ENCODE results near the gene PNLIP. TPM values are rescaled to one million over a fixed set of nuclear protein-coding genes. Genes with fewer than 3 reads are reported as not detected.

PNLIP gene
- total and polyA plus RNA-seq, 2 experiments from 2014 or later = not detected

DNA sequence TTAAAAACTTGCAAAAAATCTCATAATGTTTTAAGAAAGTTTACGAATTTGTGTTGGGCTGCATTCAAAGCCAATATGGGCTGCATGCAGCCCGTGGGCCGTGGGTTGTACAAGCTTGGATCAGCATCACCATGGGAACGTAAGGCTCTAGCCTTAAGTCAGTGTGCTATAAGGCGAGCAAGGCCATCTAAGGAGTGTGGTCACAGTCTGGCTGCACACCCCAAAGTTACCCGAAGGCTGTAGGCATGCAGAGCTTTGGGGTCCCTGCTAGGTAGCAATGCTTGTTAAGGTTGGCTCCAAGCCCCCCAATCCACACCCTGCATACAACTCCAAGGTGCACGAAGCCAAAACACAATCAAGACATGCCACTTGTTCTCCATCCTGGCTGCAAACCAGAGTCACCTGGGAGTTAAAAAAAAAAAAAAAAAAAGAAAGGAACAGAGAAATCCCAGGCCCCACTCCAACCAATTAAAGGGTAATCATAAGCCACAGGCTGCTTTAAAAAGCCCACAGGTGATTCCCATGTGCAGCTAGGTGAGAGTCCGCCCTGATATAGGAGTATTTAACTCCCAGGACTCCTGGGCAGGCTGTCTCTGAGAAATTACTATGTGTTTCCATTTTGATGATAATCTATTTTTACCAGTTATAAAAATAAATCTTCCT, 66.5 kb downstream of the PNLIP start:
- H3K9ac ChIP-seq = no peak overlapping the region
- TF ChIP-seq EZH2phosphoT487 (IDR thresholded peaks at IDR 0.05; ENCODE audit: insufficient read depth, low read depth) = no peak
- no peak for TF ChIP-seq EZH2 (IDR thresholded peaks at IDR 0.05; ENCODE audit: insufficient read depth, poor library complexity, severe bottlenecking)
- H2AFZ ChIP-seq = no peak overlapping the region
- no peak overlapping the region for H3K4me3 ChIP-seq
- H4K20me1 ChIP-seq (ENCODE audit: insufficient read depth) = no peaks in the 10 kb centered on the region
- no peak overlapping the region for H3K4me2 ChIP-seq (ENCODE audit: unreplicated experiment)
- H3K9me3 ChIP-seq (ENCODE audit: low read depth) = no peaks in the 10 kb centered on the region
- H3K27me3 ChIP-seq (replicated peaks; ENCODE audit: insufficient read depth) = peaks cover 8% of the 10 kb centered on the region; the same call in 1 of the 2 replicates
- no peaks in the 10 kb centered on the region for H3K4me1 ChIP-seq (ENCODE audit: insufficient read depth)
- no peak overlapping the region for H3K27ac ChIP-seq
- in situ Hi-C loops (cut with MboI) = no loop called here
- H3F3A ChIP-seq (ENCODE audit: insufficient read depth) = no peaks in the 10 kb centered on the region
- no peaks in the 10 kb centered on the region for H3K79me2 ChIP-seq (ENCODE audit: insufficient read depth)
- WGBS, 2 experiments (ENCODE audit: low coverage in 1 of 2, low lambda C conversion rate in 2 of 2, missing lambda C conversion rate in 2 of 2) = 29 to 33% methylated on average over 8 of the region's 8 CpGs
- no peak for DNase-seq
- no peaks in the 10 kb centered on the region for H3K9me2 ChIP-seq (ENCODE audit: insufficient read depth)
- H3K36me3 ChIP-seq (ENCODE audit: low read depth) = no peaks in the 10 kb centered on the region

DNA sequence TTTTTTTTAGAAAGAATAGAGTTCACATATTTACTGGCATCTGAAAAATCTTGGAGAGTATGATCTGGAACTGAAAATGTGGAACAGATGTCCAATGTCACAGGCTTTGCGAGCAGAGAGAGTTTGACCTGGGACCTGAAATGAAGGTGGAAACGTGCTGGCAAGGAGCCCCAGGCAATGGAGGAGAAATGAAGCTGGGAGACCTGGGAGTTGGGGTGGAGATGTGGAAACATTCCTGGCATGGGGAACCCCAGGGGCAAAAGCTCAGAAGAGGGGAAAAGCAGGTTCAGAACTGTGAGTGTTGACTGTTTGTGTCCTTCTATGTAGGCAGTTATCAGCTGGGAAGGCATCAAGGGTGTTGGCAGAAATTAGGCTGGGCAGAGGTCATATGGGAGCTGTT, 67.7 kb downstream of the PNLIP start:
- TF ChIP-seq EZH2 (IDR thresholded peaks at IDR 0.05; ENCODE audit: insufficient read depth, poor library complexity, severe bottlenecking) (no peak), EZH2phosphoT487 (IDR thresholded peaks at IDR 0.05; ENCODE audit: insufficient read depth, low read depth) (no peak)
- Histone ChIP-seq H3K36me3 (ENCODE audit: low read depth) (no peaks in the 10 kb centered on the region), H3K27ac (no peak overlapping the region), H3K4me1 (ENCODE audit: insufficient read depth) (no peaks in the 10 kb centered on the region), H3K27me3 (replicated peaks; ENCODE audit: insufficient read depth) (peaks cover 5% of the 10 kb centered on the region; the same call in 1 of the 2 replicates), H3K9me3 (ENCODE audit: low read depth) (no peaks in the 10 kb centered on the region), H3F3A (ENCODE audit: insufficient read depth) (no peaks in the 10 kb centered on the region), H3K9me2 (ENCODE audit: insufficient read depth) (no peaks in the 10 kb centered on the region), H4K20me1 (ENCODE audit: insufficient read depth) (no peaks in the 10 kb centered on the region), H3K79me2 (ENCODE audit: insufficient read depth) (no peaks in the 10 kb centered on the region), H3K4me3 (no peak overlapping the region), H3K9ac (no peak overlapping the region), H2AFZ (no peak overlapping the region), H3K4me2 (ENCODE audit: unreplicated experiment) (no peak overlapping the region)
- no peak for DNase-seq
- WGBS, 2 experiments (ENCODE audit: low coverage in 1 of 2, low lambda C conversion rate in 2 of 2, missing lambda C conversion rate in 2 of 2) = 4 to 7% methylated on average over 2 of the region's 2 CpGs
- in situ Hi-C loops (cut with MboI) = no loop called here

DNA sequence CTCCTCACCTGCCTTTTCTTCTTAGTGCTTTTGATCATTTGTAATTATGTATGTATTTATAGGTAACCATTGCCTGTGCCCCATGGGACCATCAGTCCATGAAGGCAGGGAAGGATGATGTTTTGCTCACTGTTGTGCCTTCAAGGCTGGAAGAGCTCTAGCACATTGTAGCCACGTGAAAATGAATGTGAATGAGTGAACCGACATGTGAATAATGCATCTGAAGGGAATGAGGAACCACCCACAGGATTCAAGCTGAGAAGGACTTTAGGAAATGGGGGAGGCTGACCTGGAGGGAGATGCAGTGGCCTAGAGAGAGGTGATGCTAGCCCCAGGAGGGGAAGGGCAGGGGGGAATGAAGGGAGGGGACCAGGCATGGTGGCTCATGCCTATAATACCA, 69.1 kb downstream of the PNLIP start:
- Histone ChIP-seq H3K4me2 (ENCODE audit: unreplicated experiment) (no peak overlapping the region), H3K4me1 (ENCODE audit: insufficient read depth) (no peaks in the 10 kb centered on the region), H3K79me2 (ENCODE audit: insufficient read depth) (no peaks in the 10 kb centered on the region), H3K27me3 (replicated peaks; ENCODE audit: insufficient read depth) (peaks cover 5% of the 10 kb centered on the region; the same call in 1 of the 2 replicates), H4K20me1 (ENCODE audit: insufficient read depth) (no peaks in the 10 kb centered on the region), H3F3A (ENCODE audit: insufficient read depth) (no peaks in the 10 kb centered on the region), H3K4me3 (no peak overlapping the region), H3K27ac (no peak overlapping the region), H3K36me3 (ENCODE audit: low read depth) (no peaks in the 10 kb centered on the region), H3K9ac (no peak overlapping the region), H2AFZ (no peak overlapping the region), H3K9me2 (ENCODE audit: insufficient read depth) (no peaks in the 10 kb centered on the region), H3K9me3 (ENCODE audit: low read depth) (no peaks in the 10 kb centered on the region)
- no peak for DNase-seq
- in situ Hi-C loops (cut with MboI) = no loop called here
- TF ChIP-seq EZH2 (IDR thresholded peaks at IDR 0.05; ENCODE audit: insufficient read depth, poor library complexity, severe bottlenecking) (no peak), EZH2phosphoT487 (IDR thresholded peaks at IDR 0.05; ENCODE audit: insufficient read depth, low read depth) (no peak)
- WGBS, 2 experiments (ENCODE audit: low coverage in 1 of 2, low lambda C conversion rate in 2 of 2, missing lambda C conversion rate in 2 of 2) = 23 to 26% methylated on average over 2 of the region's 2 CpGs

DNA sequence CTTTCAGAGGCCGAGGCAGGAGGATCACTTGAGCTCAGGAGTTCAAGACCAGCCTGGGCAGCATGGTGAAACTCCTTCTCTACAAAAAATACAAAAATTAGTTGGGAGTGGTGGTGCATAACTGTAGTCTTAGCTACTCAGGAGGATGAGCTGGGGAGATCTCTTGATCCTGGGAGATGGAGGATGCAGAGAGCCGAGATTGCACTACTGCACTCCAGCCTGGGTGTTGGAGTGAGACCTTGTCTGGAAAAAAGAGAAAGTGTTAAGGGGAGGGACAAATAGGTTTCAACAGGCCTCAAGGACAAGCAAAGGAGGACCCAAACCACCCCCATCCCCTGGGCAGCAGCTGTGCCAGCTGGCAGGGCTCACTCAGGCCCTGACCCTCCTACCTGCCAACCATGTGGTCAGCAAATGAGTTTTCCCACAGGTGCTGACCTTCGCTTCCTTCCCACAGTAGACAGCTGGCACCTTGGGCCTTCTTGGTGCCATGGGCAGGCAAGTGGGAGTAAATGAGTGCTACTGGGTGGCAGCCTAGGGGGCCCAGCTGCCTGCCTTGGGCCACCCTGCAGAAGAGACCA, 69.6 kb downstream of the PNLIP start:
- no peak overlapping the region for H3K9ac ChIP-seq
- H3K9me2 ChIP-seq (ENCODE audit: insufficient read depth) = no peaks in the 10 kb centered on the region
- TF ChIP-seq EZH2phosphoT487 (IDR thresholded peaks at IDR 0.05; ENCODE audit: insufficient read depth, low read depth) (no peak), EZH2 (IDR thresholded peaks at IDR 0.05; ENCODE audit: insufficient read depth, poor library complexity, severe bottlenecking) (no peak)
- no peak overlapping the region for H3K4me2 ChIP-seq (ENCODE audit: unreplicated experiment)
- WGBS, 2 experiments (ENCODE audit: low coverage in 1 of 2, low lambda C conversion rate in 2 of 2, missing lambda C conversion rate in 2 of 2) = 31 to 33% methylated on average over 3 of the region's 3 CpGs
- H3K27me3 ChIP-seq (replicated peaks; ENCODE audit: insufficient read depth) = peaks cover 5% of the 10 kb centered on the region; the same call in 1 of the 2 replicates
- H3K27ac ChIP-seq = no peak overlapping the region
- in situ Hi-C loops (cut with MboI) = no loop called here
- no peaks in the 10 kb centered on the region for H3K79me2 ChIP-seq (ENCODE audit: insufficient read depth)
- no peaks in the 10 kb centered on the region for H3K36me3 ChIP-seq (ENCODE audit: low read depth)
- DNase-seq = no peak
- no peaks in the 10 kb centered on the region for H3K4me1 ChIP-seq (ENCODE audit: insufficient read depth)
- no peak overlapping the region for H2AFZ ChIP-seq
- no peak overlapping the region for H3K4me3 ChIP-seq
- no peaks in the 10 kb centered on the region for H3K9me3 ChIP-seq (ENCODE audit: low read depth)
- H4K20me1 ChIP-seq (ENCODE audit: insufficient read depth) = no peaks in the 10 kb centered on the region
- no peaks in the 10 kb centered on the region for H3F3A ChIP-seq (ENCODE audit: insufficient read depth)

Small RNAs within 50 kb of the gene (small RNA-seq; reads per million reads assigned to genes)
- not detected for gene RNU6-1090P (ENCODE audit: low read depth, low replicate concordance)

Other genes with a start within 250 kb of the PNLIP start
- not detected in 2 replicates for gene CCDC172, start 221.5 kb upstream of the PNLIP start, total RNA-seq (2014; rRNA removed; shearing (Covaris generic))
- not detected in 2 replicates for gene CCDC172, start 221.5 kb upstream of the PNLIP start, polyA plus RNA-seq (2016; fragmentation: Nextera tagmentation; extraction: Ambion mirVana)
- not detected in 2 replicates for gene PNLIPRP3, start 118.1 kb upstream of the PNLIP start, total RNA-seq (2014; rRNA removed; shearing (Covaris generic))
- gene PNLIPRP3, start 118.1 kb upstream of the PNLIP start, polyA plus RNA-seq (2016; fragmentation: Nextera tagmentation; extraction: Ambion mirVana) = not detected in 2 replicates
- not detected in 2 replicates for gene PNLIPRP1, start 45.0 kb downstream of the PNLIP start, total RNA-seq (2014; rRNA removed; shearing (Covaris generic))
- gene PNLIPRP1, start 45.0 kb downstream of the PNLIP start, polyA plus RNA-seq (2016; fragmentation: Nextera tagmentation; extraction: Ambion mirVana) = not detected in 2 replicates
- not detected in 2 replicates for gene PNLIPRP2, start 75.0 kb downstream of the PNLIP start, total RNA-seq (2014; rRNA removed; shearing (Covaris generic))
- not detected in 2 replicates for gene PNLIPRP2, start 75.0 kb downstream of the PNLIP start, polyA plus RNA-seq (2016; fragmentation: Nextera tagmentation; extraction: Ambion mirVana)
- gene HSPA12A, start 196.6 kb downstream of the PNLIP start, total RNA-seq (2014; rRNA removed; shearing (Covaris generic)) = 4.8 and 4.9 TPM in 2 replicates
- gene HSPA12A, start 196.6 kb downstream of the PNLIP start, polyA plus RNA-seq (2016; fragmentation: Nextera tagmentation; extraction: Ambion mirVana) = 5.4 and 5.6 TPM in 2 replicates